ENCODE data around the gene TRMT5. TPM values are rescaled to one million over a fixed set of nuclear protein-coding genes. Genes with fewer than 3 reads are reported as not detected.

Gene TRMT5
- total and polyA plus RNA-seq, 2 donors (not counting 1 experiment from before 2014, with no cell fraction given) = 1.0 to 6.1 TPM

DNA sequence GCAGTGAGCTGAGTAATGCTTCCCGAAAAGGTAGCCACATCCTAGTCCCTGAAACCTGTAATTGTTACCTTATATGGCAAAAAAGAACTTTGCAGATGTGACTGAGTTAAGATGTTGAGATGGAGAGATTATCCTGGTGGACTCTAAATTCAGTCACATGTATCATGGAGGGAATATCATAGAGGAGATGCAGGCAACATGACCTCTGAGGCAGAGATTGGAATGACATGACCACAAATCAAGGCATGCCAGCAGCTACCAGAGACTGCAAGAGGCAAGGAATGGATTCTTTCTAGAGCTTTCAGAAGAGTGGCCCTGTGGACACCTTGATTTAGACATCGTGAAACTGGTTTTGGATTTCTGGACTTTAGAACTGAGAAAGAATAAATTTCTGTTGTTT is 18.7 kb upstream of the TRMT5 start:
- Histone ChIP-seq H3K27ac (ENCODE audit: low read length in 2 of 2) (no peak overlapping the region), H3K4me2 (replicated peaks; ENCODE audit: low read depth, low read length, poor library complexity, severe bottlenecking) (no peak overlapping the region), H3K36me3 (replicated peaks in 1 of 2; ENCODE audit: control extremely low read depth in 1 of 2, control insufficient read depth in 1 of 2, extremely low read depth in 1 of 2, insufficient read depth in 2 of 2, low read length in 1 of 2) (no peaks in the 10 kb centered on the region), H3K4me1 (ENCODE audit: control insufficient read depth in 2 of 2, insufficient read depth in 2 of 2, low read length in 2 of 2) (no peaks in the 10 kb centered on the region), H3K27me3 (replicated peaks in 1 of 4; ENCODE audit: control extremely low read depth in 1 of 4, control insufficient read depth in 3 of 4, insufficient read depth in 4 of 4, low read length in 3 of 4) (no peaks in the 10 kb centered on the region), H3K9ac (ENCODE audit: low read length) (no peak overlapping the region), H3K4me3 (ENCODE audit: control extremely low read depth in 1 of 5, extremely low read depth in 1 of 5, insufficient read depth in 1 of 5, low read depth in 2 of 5, low read length in 4 of 5) (no peak overlapping the region), H3K79me2 (ENCODE audit: control insufficient read depth, insufficient read depth, low read length) (no peaks in the 10 kb centered on the region), H3K9me3 (ENCODE audit: control extremely low read depth in 1 of 3, control insufficient read depth in 2 of 3, insufficient read depth in 1 of 3, low read length in 2 of 3) (peaks cover 0 to 3% (median 0%) of the 10 kb centered on the region in 3 donors), H2AFZ (ENCODE audit: insufficient read depth, low read depth, low read length, poor library complexity, severe bottlenecking) (no peak overlapping the region), H4K20me1 (ENCODE audit: control insufficient read depth, insufficient read depth, low read length, poor library complexity, severe bottlenecking) (no peaks in the 10 kb centered on the region)
- ATAC-seq (ENCODE audit: low read depth) = no peak
- Mint-ChIP-seq H3K27ac (no peak overlapping the region), H3K27me3 (no peaks in the 10 kb centered on the region), H3K4me3 (no peak overlapping the region), H3K4me1 (no peaks in the 10 kb centered on the region), H3K9me3 (ENCODE audit: insufficient read depth) (no peaks in the 10 kb centered on the region)
- ChIA-PET CTCF (no interaction called here), POLR2A (no interaction called here)
- TF ChIP-seq EZH2 (IDR thresholded peaks at IDR 0.05; ENCODE audit: borderline replicate concordance, insufficient read depth, low read depth, low read length, poor library complexity, severe bottlenecking) (no peak), CTCF (IDR thresholded peaks at IDR 0.05) (no peak)
- WGBS (ENCODE audit: insufficient coverage) = no CpG with 5 or more reads among the region's 2 CpGs
- intact Hi-C loops (cut with micrococcal nuclease) = no loop called here
- DNase-seq = no peak

GRCh38 chr14:60998617-60999016 is 17.7 kb upstream of the TRMT5 start:
- Histone ChIP-seq H3K4me1 (ENCODE audit: control insufficient read depth in 2 of 2, insufficient read depth in 2 of 2, low read length in 2 of 2) (no peaks in the 10 kb centered on the region), H3K9ac (ENCODE audit: low read length) (no peak overlapping the region), H3K9me3 (ENCODE audit: control extremely low read depth in 1 of 3, control insufficient read depth in 2 of 3, insufficient read depth in 1 of 3, low read length in 2 of 3) (peaks cover 0 to 3% (median 0%) of the 10 kb centered on the region in 3 donors), H3K27me3 (replicated peaks in 1 of 4; ENCODE audit: control extremely low read depth in 1 of 4, control insufficient read depth in 3 of 4, insufficient read depth in 4 of 4, low read length in 3 of 4) (no peaks in the 10 kb centered on the region), H3K4me2 (replicated peaks; ENCODE audit: low read depth, low read length, poor library complexity, severe bottlenecking) (no peak overlapping the region), H4K20me1 (ENCODE audit: control insufficient read depth, insufficient read depth, low read length, poor library complexity, severe bottlenecking) (no peaks in the 10 kb centered on the region), H3K4me3 (ENCODE audit: control extremely low read depth in 1 of 5, extremely low read depth in 1 of 5, insufficient read depth in 1 of 5, low read depth in 2 of 5, low read length in 4 of 5) (no peak overlapping the region), H3K79me2 (ENCODE audit: control insufficient read depth, insufficient read depth, low read length) (no peaks in the 10 kb centered on the region), H2AFZ (ENCODE audit: insufficient read depth, low read depth, low read length, poor library complexity, severe bottlenecking) (no peak overlapping the region), H3K27ac (ENCODE audit: low read length in 2 of 2) (no peak overlapping the region), H3K36me3 (replicated peaks in 1 of 2; ENCODE audit: control extremely low read depth in 1 of 2, control insufficient read depth in 1 of 2, extremely low read depth in 1 of 2, insufficient read depth in 2 of 2, low read length in 1 of 2) (no peaks in the 10 kb centered on the region)
- no peak overlapping the region for H3K4me3 Mint-ChIP-seq
- intact Hi-C loops (cut with micrococcal nuclease) = no loop called here
- CTCF ChIA-PET = no interaction called here
- H3K9me3 Mint-ChIP-seq (ENCODE audit: insufficient read depth) = no peaks in the 10 kb centered on the region
- TF ChIP-seq EZH2 (IDR thresholded peaks at IDR 0.05; ENCODE audit: borderline replicate concordance, insufficient read depth, low read depth, low read length, poor library complexity, severe bottlenecking) (no peak), CTCF (IDR thresholded peaks at IDR 0.05) (no peak)
- no peak for DNase-seq
- no peaks in the 10 kb centered on the region for H3K4me1 Mint-ChIP-seq
- no peak for ATAC-seq (ENCODE audit: low read depth)
- WGBS (ENCODE audit: insufficient coverage) = 97% methylated on average over 8 of the region's 9 CpGs
- no peaks in the 10 kb centered on the region for H3K27me3 Mint-ChIP-seq
- no peak overlapping the region for H3K27ac Mint-ChIP-seq
- POLR2A ChIA-PET = no interaction called here

Measured in B cell (primary cell).